TTC549 (cell line): ENCODE data around the gene SCARB1.
"Not testable (repeated sequence)": the region's sequence is repeated elsewhere in the genome, so short reads cannot be mapped to it uniquely, and the experiment has no call there.

Experiments used
- FAIRE-seq: peaks from 2 replicates; lab custom pipeline; 2012; peaks lifted over from hg19 to GRCh38; lab: Jason Lieb, UNC

Gene SCARB1

DNA sequence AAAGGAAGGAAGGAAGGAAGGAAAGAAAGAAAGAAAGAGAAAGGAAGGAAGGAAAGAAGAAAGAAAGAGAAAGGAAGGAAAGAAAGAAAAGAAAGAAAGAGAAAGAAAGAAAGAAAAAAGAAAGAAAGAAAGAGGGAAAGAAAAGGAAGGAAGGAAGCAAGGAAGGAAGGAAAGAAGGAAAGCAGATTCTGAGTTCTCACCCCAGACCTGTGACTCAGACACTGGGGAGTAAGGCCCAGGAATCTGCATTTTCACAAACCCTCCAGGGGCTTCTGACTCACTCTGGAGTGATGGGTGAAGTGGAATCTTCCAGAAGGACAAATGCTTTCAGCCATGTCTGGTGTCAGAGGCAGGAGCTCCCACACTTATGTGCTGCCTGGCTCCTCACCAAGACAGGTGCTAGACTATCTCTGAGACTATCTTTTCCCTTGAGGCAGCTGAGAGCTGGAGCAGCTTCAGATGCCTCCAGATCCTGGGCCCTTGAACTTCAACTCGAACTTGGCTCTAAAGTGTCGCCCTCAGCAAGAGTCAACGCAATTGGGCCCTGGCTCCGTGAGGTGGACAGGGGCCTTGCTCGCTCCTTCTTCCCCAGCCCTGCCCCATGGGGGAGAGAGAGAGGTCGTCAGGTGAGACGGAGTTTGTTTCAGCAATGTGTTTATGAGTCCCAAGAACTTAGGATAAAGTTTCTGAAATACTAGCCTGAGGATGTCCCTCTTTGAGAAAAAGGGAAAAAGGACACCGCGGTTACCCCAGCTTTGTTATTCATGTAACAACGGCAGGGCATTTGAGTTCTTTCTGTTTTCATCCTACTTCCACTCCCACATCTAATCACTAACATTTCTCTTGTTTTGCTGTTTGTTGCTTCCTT, 19.8 kb upstream of the SCARB1 start:
- FAIRE-seq: no peak

GRCh38 chr12:124881123-124881522, 17.5 kb upstream of the SCARB1 start:
- FAIRE-seq: no peak

DNA sequence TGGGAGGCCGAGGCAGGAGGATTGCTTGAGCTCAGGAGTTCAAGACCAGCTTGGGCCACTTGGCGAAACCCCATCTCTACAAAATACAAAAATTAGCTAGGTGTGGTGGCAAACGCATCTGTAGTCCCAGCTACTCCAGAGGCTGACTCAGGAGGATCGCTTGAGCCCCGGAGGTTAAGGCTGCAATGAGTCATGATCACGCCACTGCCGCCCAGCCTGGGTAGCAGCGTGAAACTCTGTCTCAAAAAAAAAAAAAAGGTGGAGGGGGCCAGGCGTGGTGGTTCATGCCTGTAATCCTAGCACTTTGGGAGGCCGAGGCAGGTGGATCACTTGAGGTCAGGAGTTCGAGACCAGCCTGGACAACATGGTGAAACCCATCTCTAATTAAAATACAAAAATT, 16.7 kb upstream of the SCARB1 start:
- FAIRE-seq: not testable (repeated sequence)

DNA sequence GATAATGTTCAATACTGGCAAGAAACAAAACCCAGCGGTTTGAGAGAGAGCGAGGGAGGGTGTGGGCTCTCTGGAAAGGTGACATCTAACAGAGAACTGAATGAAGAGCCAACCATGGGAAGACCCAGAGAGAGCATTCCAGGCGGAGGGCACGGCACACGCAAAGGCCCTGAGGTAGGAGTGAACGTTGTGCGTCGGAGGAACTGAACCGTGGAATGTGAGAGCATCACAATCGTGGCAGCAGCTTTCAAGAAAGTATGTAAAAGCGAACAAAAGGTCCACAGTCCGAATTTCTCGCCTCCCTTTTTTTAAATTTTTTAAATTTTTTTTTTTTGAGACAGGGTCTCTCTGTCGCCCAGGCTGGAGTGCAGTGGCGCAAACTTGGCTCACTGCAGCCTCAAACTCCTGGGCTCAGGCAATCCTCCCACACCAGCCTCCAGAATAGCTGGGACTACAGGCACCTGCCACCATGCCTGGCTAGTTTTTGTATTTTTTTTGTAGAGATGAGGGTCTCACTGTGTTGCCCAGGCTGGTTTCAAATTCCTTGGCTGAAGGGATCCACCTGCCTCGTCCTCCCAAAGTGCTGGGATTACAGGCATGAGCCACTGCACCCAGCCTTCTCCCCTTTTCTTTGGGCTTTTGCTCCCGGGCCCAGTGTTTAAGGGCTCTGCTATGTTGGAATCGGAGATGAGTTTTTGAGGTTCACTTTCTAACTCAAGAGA, 15.3 kb upstream of the SCARB1 start:
- no peak for FAIRE-seq

GRCh38 chr12:124877423-124877822, 13.8 kb upstream of the SCARB1 start:
- FAIRE-seq: no peak

DNA sequence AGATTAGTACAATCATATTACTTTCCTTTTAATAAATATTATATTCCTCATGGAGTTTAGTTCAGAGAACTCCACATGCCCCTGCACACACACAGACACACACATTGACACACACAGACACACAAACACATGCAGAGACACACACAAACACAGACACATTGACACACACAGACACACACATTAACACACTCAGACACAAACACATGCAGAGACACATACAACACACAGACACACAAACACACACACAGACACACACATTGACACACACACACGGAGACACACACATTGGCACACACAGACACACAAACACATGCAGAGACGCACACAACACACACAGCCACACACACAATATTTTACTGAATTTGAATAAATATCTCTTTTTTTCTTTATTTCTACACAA, 12.5 kb upstream of the SCARB1 start:
- FAIRE-seq: no peak

DNA sequence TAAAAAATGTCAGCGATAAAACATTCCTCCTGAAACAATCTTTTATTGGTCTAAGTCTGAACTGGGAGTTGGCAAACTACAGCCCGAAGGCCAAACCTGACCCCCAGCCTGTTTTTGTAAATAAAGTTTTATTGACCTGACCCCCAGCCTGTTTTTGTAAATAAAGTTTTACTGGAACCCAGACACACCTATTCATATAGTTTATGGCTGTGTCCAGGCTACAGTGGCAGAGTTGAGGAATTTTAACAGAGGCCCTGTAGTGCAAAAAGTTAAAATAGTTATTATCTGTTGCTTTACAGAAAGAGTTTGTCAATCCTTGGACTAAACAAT, 12.1 kb upstream of the SCARB1 start:
- FAIRE-seq: no peak

DNA sequence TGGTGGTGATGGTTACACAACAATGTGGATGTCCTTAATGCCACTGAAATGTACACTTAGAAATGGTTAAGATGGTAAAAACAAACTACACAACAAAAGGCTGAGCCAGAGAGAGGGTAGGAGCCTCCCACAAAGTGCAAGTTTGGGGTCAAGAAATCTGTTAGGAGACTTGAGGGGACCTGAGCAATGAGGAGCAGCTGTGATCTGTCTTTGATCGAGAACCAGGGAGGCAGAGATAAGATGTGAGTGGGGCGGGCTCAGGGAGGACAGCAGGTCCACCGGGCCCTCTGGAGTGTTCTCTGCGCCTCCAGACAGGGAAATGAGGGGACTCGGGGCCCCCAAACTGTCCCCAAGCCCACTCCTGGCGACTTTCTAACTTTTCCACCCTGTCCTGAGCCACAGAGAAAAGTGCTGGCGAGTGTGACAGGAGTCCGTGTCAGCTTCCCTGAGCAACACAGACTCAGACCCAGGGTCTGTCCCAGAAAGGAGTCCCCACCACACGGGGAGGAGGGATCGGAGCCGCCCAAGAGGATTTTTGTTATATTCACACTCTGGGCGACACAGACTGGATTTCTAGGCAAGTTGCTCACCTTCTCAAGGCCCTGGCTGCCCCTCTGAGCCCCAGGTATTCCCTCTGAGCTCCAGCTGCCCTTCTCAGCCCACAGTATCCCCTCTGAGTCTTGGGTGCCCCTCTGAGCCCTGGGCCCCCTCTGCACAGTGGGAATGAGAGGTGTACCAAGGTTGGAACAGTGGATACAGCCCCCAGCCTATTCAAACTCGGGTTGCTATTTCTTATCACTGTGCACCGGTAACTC, 11.5 kb upstream of the SCARB1 start:
- no peak for FAIRE-seq

- no peak for FAIRE-seq
These were observed 10.5 kb upstream of the SCARB1 start for GRCh38 chr12:124874188-124874587.

DNA sequence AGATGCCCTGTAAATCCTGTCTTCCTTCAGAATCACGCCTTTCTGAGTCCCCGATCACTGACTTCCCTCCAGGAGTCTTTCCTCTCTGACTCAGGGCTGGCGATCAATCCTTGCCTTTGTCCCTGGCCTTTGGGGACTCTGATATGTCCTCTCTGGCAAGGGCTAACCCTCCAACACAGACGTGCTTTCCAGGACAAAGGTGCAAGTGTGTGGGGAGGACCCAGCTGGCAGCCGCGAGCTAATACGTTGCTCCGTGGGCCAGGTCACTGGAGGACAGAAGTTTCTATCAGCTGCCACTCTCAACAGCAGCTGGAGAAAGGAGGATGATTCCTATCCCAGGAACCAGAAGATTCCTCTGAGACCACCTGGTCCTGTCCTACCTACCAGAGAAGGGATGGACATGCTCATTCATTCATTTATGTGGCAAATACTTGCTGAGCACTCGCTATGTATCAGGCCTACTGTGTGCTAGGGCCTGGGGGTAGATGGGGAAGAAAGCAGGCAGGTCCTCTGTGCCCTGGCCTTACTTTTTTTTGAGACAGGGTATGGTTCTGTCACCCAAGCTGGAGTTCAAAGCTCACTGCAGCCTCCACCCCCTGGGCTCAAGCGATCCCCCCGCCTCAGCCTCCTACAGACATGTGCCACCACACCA, 8.5 kb upstream of the SCARB1 start:
- no peak for FAIRE-seq

DNA sequence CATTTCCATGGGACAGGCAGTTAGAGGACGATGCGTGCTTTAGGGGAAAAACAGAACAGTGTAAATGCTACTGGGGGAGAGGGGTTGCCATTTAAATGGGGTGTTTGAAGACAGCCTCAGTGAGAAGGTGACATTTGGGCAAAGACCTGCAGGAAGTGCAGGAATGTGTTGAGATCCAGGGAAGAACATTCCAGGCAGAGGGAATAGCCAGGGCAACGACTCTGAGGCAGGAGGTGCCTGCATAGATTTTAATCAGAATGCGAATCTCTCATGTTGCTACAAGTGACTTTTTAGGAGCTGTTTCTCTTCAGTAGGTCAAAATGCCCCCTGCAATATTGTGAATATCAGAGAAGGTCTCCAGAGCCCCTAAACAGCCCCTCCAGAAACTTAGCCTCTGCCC, 7.6 kb upstream of the SCARB1 start:
- no peak for FAIRE-seq

DNA sequence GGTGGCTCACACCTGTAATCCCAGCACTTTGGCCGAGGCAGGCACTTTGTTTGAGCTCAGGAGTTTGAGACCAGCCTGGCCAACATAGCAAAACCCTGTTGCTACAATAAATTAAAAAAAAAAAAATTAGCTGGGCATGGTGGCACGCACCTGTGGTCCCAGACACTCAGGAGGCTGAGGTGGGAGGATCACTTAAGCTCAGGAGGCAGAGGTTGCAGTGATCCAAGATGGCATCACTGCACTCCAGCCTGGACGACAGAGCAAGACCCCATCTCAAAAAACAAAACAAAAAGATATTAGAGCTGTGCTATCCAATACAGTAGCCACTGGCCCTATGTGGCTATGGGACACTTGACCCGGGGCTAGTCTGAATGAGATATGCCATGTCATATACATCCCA, 6.9 kb upstream of the SCARB1 start:
- no peak for FAIRE-seq

DNA sequence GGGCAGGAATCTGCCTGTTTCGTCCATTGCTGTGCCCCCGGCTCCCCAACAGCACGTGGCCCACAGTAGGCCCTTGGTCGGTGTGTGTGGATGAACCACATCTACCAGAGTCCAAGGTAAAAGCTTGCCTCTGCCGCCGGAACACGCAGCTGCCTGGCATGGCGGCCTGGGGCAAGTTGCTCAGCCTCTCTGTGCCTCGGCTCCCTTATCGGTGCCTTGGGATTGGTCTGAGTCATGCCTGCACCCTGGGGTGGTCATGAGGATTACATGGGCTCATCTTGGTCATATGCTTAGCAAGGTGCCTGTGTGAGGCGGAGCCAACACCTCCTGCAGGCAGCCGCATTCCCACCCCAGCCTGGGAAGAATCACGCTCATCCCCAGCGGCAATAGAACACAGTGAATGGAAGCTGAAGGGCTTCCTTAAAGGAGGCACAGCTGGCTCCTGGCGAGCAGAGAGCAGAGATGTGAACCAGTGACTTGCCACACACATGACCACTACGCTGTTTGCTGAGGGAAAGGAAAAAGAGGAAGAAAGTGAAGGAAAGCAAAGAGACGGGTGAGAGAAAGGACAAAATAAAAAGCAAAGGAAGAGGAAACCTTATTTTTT, 5.5 kb upstream of the SCARB1 start:
- FAIRE-seq: no peak

DNA sequence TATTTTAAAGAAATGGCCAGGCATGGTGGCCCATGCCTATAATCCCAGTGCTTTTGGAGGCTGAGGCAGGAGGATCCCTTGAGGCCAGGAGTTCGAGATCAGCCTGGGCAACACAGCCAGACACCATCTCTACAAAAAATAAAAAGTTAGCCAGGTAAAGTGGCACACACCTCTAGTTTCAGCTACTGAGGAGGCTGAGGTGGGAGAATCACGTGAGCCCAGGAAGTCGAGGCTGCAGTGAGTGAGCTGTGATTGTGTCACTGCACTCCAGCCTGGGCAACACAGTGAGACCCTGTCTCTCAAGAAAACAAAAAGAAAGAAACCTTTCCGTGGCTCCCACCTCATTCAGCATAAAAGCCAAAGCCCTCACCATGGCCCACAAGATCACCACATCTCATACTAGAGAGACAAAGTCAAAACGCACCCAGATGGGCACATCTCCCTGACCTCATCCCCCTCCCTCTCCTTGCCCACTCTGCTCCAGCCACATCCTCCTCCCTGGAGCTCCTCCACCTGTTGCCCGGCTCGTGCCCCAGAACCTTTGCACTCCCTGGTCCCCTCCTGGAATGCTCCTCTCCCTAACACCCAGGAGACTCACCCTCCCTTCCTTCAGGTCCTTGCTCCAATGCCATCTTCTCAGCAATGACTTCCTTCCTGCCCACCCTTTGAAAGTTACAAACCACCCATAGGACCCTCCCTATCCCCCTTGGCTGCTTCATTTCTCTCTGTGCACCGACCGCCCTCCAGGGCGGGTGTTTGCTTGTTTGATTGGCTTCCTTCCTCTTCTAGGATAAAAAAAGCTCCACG, 4.8 kb upstream of the SCARB1 start:
- FAIRE-seq: no peak

- no peak for FAIRE-seq
These were observed 3.8 kb upstream of the SCARB1 start for GRCh38 chr12:124867401-124867930.

DNA sequence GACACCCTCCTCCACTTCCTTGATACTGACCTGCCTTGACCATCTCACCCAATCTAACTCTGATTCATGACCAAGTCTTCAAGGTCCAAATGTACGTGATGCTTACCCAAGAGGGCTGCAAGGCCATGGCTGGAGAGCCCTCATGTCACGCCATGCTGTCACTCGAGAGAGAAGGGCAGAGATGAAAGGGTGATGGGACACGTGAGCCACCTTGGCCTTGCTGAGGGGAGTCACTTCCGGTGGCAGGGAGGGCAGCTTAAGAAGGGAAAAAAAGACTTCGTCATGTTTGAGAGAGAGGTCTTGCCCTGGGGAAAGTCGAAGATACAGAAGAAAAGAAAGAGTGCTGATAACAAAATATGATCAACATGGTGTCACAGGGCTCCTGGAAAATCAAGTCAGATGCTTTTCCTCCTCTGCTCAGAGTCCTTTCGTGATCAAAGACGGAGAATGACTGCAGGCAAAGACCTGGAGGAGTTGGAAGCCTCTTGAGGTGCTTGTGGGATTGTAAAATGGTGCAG, 3.3 kb upstream of the SCARB1 start:
- FAIRE-seq: no peak

- no peak for FAIRE-seq
These were observed 2.7 kb upstream of the SCARB1 start for GRCh38 chr12:124866195-124866882.

GRCh38 chr12:124865728-124866127, 2.1 kb upstream of the SCARB1 start:
- no peak for FAIRE-seq

GRCh38 chr12:124864326-124864752, 675 bp upstream of the SCARB1 start:
- FAIRE-seq: no peak
